Measurements from ENCODE around the gene FUT9.
"Not testable (repeated sequence)": the region's sequence is repeated elsewhere in the genome, so short reads cannot be mapped to it uniquely, and the experiment has no call there.

Gene FUT9

GRCh38 chr6:96194675-96195074 lies 178.9 kb downstream of the FUT9 start:
- DNase-seq, result no peak

GRCh38 chr6:96195272-96195671 lies 179.5 kb downstream of the FUT9 start:
- no peak for DNase-seq

GRCh38 chr6:96196633-96197032 lies 180.9 kb downstream of the FUT9 start:
- no peak for DNase-seq

GRCh38 chr6:96197241-96197640 lies 181.5 kb downstream of the FUT9 start:
- no peak for DNase-seq

- no peak for DNase-seq
Measured at GRCh38 chr6:96202571-96202970, 186.8 kb downstream of the FUT9 start.

- no peak for DNase-seq
Measured at GRCh38 chr6:96211341-96211740, 195.6 kb downstream of the FUT9 start.

- peak; percentile 71 for DNase-seq
Measured at GRCh38 chr6:96212066-96212465, 196.3 kb downstream of the FUT9 start.

GRCh38 chr6:96213784-96214183 lies 198.0 kb downstream of the FUT9 start:
- no peak for DNase-seq

GRCh38 chr6:96223695-96224094 lies 207.9 kb downstream of the FUT9 start:
- no peak for DNase-seq

- DNase-seq, result no peak
Measured at GRCh38 chr6:96227135-96227534, 211.4 kb downstream of the FUT9 start.

GRCh38 chr6:96234444-96234843 lies 218.7 kb downstream of the FUT9 start:
- DNase-seq, result no peak

- DNase-seq, result no peak
Measured at GRCh38 chr6:96235927-96236326, 220.2 kb downstream of the FUT9 start.

GRCh38 chr6:96236471-96236870 lies 220.7 kb downstream of the FUT9 start:
- DNase-seq, result no peak

GRCh38 chr6:96237638-96238347 lies 222.0 kb downstream of the FUT9 start:
- no peak for DNase-seq

- DNase-seq, result no peak
Measured at GRCh38 chr6:96246563-96246962, 230.8 kb downstream of the FUT9 start.

GRCh38 chr6:96249755-96250154 lies 234.0 kb downstream of the FUT9 start:
- DNase-seq, result no peak

GRCh38 chr6:96257751-96258150 lies 242.0 kb downstream of the FUT9 start:
- DNase-seq, result no peak

- DNase-seq, result not testable (repeated sequence)
Measured at GRCh38 chr6:96260787-96261430, 245.1 kb downstream of the FUT9 start.
